K562 (cell line): ENCODE measurements around the gene MTFMT. TPM values are rescaled to one million over a fixed set of nuclear protein-coding genes. Genes with fewer than 3 reads are reported as not detected.

Experiments
- ATAC-seq: fragments of 200-7000 bp; cut with Tn5 transposase; 3 replicates; pipeline ENCODE4 v1.9.1; 2020; ENCODE audit warnings: moderate library complexity
- BruUV-seq: library from RNA; stranded (reverse); fragments of 400-500 nt; replicated peaks from 2 replicates; lab custom pipeline; 2021; lab: Mats Ljungman, UMichigan
- CTCF ChIA-PET: fragments of 300-600 bp; formaldehyde crosslinking; extraction: SDS; loops from one replicate; lab custom pipeline; 2021; ENCODE audit warnings: low intra/inter-chr PET ratio; lab: Yijun Ruan, JAX
- POLR2A ChIA-PET: fragments of 300-600, 350-650 bp; sonication (Branson Sonifier 250); formaldehyde crosslinking; extraction: SDS; loops from one replicate; lab custom pipeline; 2021; ENCODE audit warnings: antibody characterized with exemption, inconsistent platforms; lab: Yijun Ruan, JAX
- DNase-seq, 4 experiments: peaks; one replicate each; pipeline versions ENCODE4 v3.0.0 to v3.0.0-alpha.2; 2011 to 2018; ENCODE audit warnings: low spot score in 3 of 4, mixed read lengths in 3 of 4; ENCODE audit errors: extremely low read depth in 1 of 4
- FAIRE-seq: peaks from 2 replicates; lab custom pipeline; 2011; peaks lifted over from hg19 to GRCh38; lab: Jason Lieb, UNC
- H2AFZ ChIP-seq: 2 replicates; pipeline ENCODE4 v1.6.0; 2011; ENCODE audit warnings: low read depth, low read length, control low read depth, inconsistent platforms
- H3K27ac ChIP-seq: fragments of 200-600 bp; 3 replicates; pipeline ENCODE4 v1.8.0; 2011; ENCODE audit warnings: low read depth, mild to moderate bottlenecking, control low read depth, inconsistent platforms, low read length, moderate library complexity, mixed read lengths; ENCODE audit errors: extremely low read depth
- H3K27me3 ChIP-seq, 2 experiments: fragments of 300-600 bp in 1 of 2; 2 replicates in 1 of 2; 3 replicates in 1 of 2; pipeline versions ENCODE4 v1.6.0 to v1.8.0; 2011; ENCODE audit warnings: inconsistent platforms in 2 of 2, low read length in 2 of 2, mild to moderate bottlenecking in 1 of 2, mixed read lengths in 1 of 2, moderate library complexity in 1 of 2; ENCODE audit not compliant: control insufficient read depth in 2 of 2, insufficient read depth in 2 of 2
- H3K36me3 ChIP-seq: fragments of 300-600 bp; 3 replicates; pipeline ENCODE4 v1.8.0; 2011; ENCODE audit warnings: mild to moderate bottlenecking, low read length, inconsistent platforms; ENCODE audit not compliant: control insufficient read depth, insufficient read depth
- H3K4me1 ChIP-seq, 2 experiments: fragments of 200-600 bp in 1 of 2; replicated peaks in 1 of 2; 2 replicates in 1 of 2; 3 replicates in 1 of 2; pipeline versions ENCODE4 v1.5.1 to v1.8.0; 2011; ENCODE audit warnings: inconsistent platforms in 2 of 2, low read length in 2 of 2, mild to moderate bottlenecking in 1 of 2, mixed read lengths in 1 of 2, moderate library complexity in 1 of 2; ENCODE audit not compliant: control insufficient read depth in 2 of 2, insufficient read depth in 2 of 2
- H3K4me2 ChIP-seq: 2 replicates; pipeline ENCODE4 v1.6.1; 2011; ENCODE audit warnings: low read length, control low read depth, inconsistent platforms, mixed read lengths; ENCODE audit not compliant: insufficient read depth
- H3K4me3 ChIP-seq: fragments of 200-600 bp; sonication (generic), shearing (Covaris generic); 2 replicates; pipeline ENCODE4 v1.5.1; 2016; ENCODE audit warnings: control low read depth, inconsistent platforms
- H3K79me2 ChIP-seq: fragments of 200-600 bp; 3 replicates; pipeline ENCODE4 v1.8.0; 2011; ENCODE audit warnings: low read length, inconsistent platforms; ENCODE audit not compliant: control insufficient read depth, insufficient read depth
- H3K9ac ChIP-seq, 2 experiments: 2 replicates each; pipeline versions ENCODE4 v1.6.0 to v1.6.1; 2011; ENCODE audit warnings: low read depth in 2 of 2, low read length in 2 of 2, control low read depth in 1 of 2, inconsistent platforms in 1 of 2, mild to moderate bottlenecking in 1 of 2, mixed read lengths in 1 of 2; ENCODE audit not compliant: insufficient read depth in 1 of 2
- H3K9me1 ChIP-seq: one replicate; pipeline ENCODE4 v1.6.0; 2011; ENCODE audit warnings: inconsistent platforms, mild to moderate bottlenecking, low read length, moderate library complexity; ENCODE audit not compliant: control insufficient read depth, insufficient read depth
- H3K9me3 ChIP-seq: replicated peaks from 2 replicates; pipeline ENCODE4 v1.5.1; 2011; ENCODE audit warnings: low read depth, low read length, inconsistent platforms; ENCODE audit not compliant: control insufficient read depth, insufficient read depth
- H4K20me1 ChIP-seq: replicated peaks from 2 replicates; pipeline ENCODE4 v1.6.1; 2011; ENCODE audit warnings: low read length, inconsistent platforms, mixed read lengths; ENCODE audit not compliant: control insufficient read depth, insufficient read depth
- ARNT ChIP-seq, 2 experiments: fragments of 450-650 bp; IDR thresholded peaks; 2 replicates each; pipeline ENCODE4 v1.6.1; 2016; ENCODE audit warnings: mild to moderate bottlenecking in 1 of 2
- ATF4 ChIP-seq: fragments of 450-650 bp; formaldehyde crosslinking; IDR thresholded peaks from 2 replicates; pipeline ENCODE4 v1.4.0; 2022; ENCODE audit warnings: mild to moderate bottlenecking, moderate library complexity
- BCOR ChIP-seq: fragments of 450-650 bp; IDR thresholded peaks from 2 replicates; pipeline ENCODE4 v1.6.1; 2016
- CHD4 ChIP-seq: fragments of 200-600 bp; sonication (generic); IDR thresholded peaks from 3 replicates; pipeline ENCODE4 v1.6.1; 2012; ENCODE audit warnings: low read depth, mild to moderate bottlenecking, mixed read lengths, low read length, inconsistent platforms; ENCODE audit not compliant: insufficient read depth, insufficient replicate concordance, poor library complexity, severe bottlenecking
- DPF2 ChIP-seq: fragments of 450-650 bp; IDR thresholded peaks from 2 replicates; pipeline ENCODE4 v1.6.1; 2016
- ELF2 ChIP-seq: fragments of 250-450 bp; sonication (Bioruptor Pico); IDR thresholded peaks from 2 replicates; pipeline ENCODE4 v1.5.0; 2021; ENCODE audit warnings: mild to moderate bottlenecking
- HMBOX1 ChIP-seq: sonication (generic); IDR thresholded peaks from 2 replicates; pipeline ENCODE4 v1.6.1; 2016
- MCM7 ChIP-seq, 2 experiments: fragments of 450-650 bp; IDR thresholded peaks; 2 replicates each; pipeline ENCODE4 v1.6.1; 2016 to 2018
- NBN ChIP-seq: fragments of 450-650 bp; IDR thresholded peaks from 2 replicates; pipeline ENCODE4 v1.6.1; 2016; ENCODE audit warnings: low read depth, mild to moderate bottlenecking
- POLR3G ChIP-seq: IDR thresholded peaks from 2 replicates; pipeline ENCODE4 v1.6.1; 2011; ENCODE audit not compliant: insufficient read length, insufficient replicate concordance; ENCODE audit errors: extremely low read depth
- RB1 ChIP-seq: fragments of 450-650 bp; IDR thresholded peaks from 2 replicates; pipeline ENCODE4 v1.6.1; 2017; ENCODE audit warnings: low read depth, mild to moderate bottlenecking
- TAF15 ChIP-seq: fragments of 200-400 bp; formaldehyde crosslinking; IDR thresholded peaks from 2 replicates; pipeline ENCODE4 v1.6.1; 2017; ENCODE audit warnings: mild to moderate bottlenecking, low read depth, low read length, moderate library complexity
- THRAP3 ChIP-seq: fragments of 450-650 bp; IDR thresholded peaks from 2 replicates; pipeline ENCODE4 v1.6.1; 2016; ENCODE audit warnings: mild to moderate bottlenecking, inconsistent platforms, borderline replicate concordance
- XRCC5 ChIP-seq: fragments of 200-400 bp; formaldehyde crosslinking; IDR thresholded peaks from 2 replicates; pipeline ENCODE4 v1.6.1; 2017; ENCODE audit warnings: low read depth, mild to moderate bottlenecking, low read length
- ZNF124 ChIP-seq: sonication (generic); formaldehyde crosslinking; IDR thresholded peaks from 2 replicates; pipeline ENCODE4 v1.8.1; 2022; ENCODE audit warnings: missing genetic modification reagents
- WGBS: fragments of 100-300 bp; shearing (Covaris generic); methylation state at CpG from one replicate; pipeline ENCODE4 v1.1.6; 2016; ENCODE audit warnings: low coverage, mixed read lengths; ENCODE audit not compliant: insufficient coverage; ENCODE audit errors: missing lambda C conversion rate; 5-methylcytosine and 5-hydroxymethylcytosine counted together
- in situ Hi-C: fragments of 300-500 bp; cut with MboI; formaldehyde crosslinking; loops from 4 replicates; pipeline ENCODE4 v1.15.0; 2018; ENCODE audit warnings: inconsistent platforms, mixed read lengths
- intact Hi-C: fragments of 100-400 bp; cut with micrococcal nuclease; formaldehyde crosslinking; loops from 2 replicates; pipeline ENCODE4 v1.14.2; 2022
- polyA plus RNA-seq, 8 experiments: library from polyadenylated mRNA; depleted of rRNA in 4 of 8; stranded (reverse) in 5 of 8; unstranded in 3 of 8; fragments of >200 nt; fragmentation: Nextera tagmentation in 2 of 8; fragmentation: Illumina TruSeq in 1 of 8; extraction: Ambion mirVana in 2 of 8; extraction: Trizol in 1 of 8; gene quantifications; 2 replicates each; pipeline versions ENCODE4 v1.2.1 to v1.2.3, GENCODE V29; 2011 to 2014; ENCODE audit warnings: inconsistent platforms in 1 of 8, missing spikeins in 1 of 8
- total RNA-seq, 7 experiments: library from RNA; depleted of rRNA in 6 of 7; stranded (reverse); fragments of >200 nt in 6 of 7; fragmentation: Illumina TruSeq in 2 of 7; extraction: Trizol in 2 of 7; gene quantifications; 2 replicates each; pipeline versions ENCODE4 v1.2.1 to v1.2.3, GENCODE V29; 2011 to 2021; ENCODE audit warnings: low replicate concordance in 1 of 7
- TF ChIP-seq, protein P1 (sequence below): fragments of 250-450 bp; sonication (Bioruptor Pico); IDR thresholded peaks from 2 replicates; pipeline ENCODE4 v1.4.0; 2020; ENCODE audit warnings: borderline replicate concordance
- TF ChIP-seq, protein P2 (sequence below): fragments of 250-450 bp; sonication (Bioruptor Pico); IDR thresholded peaks from 2 replicates; pipeline ENCODE4 v1.4.0; 2020; ENCODE audit warnings: mild to moderate bottlenecking

Gene MTFMT
- total and polyA plus RNA-seq, 9 of the 15 experiments (the other 6 are each of a cell fraction or from before 2014, with no cell fraction given) = 1.4 to 31.1 (median 16.2) TPM

GRCh38 chr15:65069779-65070546, 40.5 kb upstream of the MTFMT start (continued):
- TF ChIP-seq RB1 (no peak), ARNT (IDR thresholded peaks at IDR 0.05) (no peak), POLR3G (no peak), ZNF124 (CRISPR knock-in tag) (no peak)
- TF ChIP-seq, protein P1, sequence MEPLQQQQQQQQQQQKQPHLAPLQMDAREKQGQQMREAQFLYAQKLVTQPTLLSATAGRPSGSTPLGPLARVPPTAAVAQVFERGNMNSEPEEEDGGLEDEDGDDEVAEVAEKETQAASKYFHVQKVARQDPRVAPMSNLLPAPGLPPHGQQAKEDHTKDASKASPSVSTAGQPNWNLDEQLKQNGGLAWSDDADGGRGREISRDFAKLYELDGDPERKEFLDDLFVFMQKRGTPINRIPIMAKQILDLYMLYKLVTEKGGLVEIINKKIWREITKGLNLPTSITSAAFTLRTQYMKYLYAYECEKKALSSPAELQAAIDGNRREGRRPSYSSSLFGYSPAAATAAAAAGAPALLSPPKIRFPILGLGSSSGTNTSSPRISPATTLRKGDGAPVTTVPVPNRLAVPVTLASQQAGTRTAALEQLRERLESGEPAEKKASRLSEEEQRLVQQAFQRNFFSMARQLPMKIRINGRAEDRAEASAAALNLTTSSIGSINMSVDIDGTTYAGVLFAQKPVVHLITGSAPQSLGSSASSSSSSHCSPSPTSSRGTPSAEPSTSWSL = no peak

- DNase-seq (no peak), FAIRE-seq (peak; percentile 26), ATAC-seq (peak; percentile 26; the same call in 2 of the 3 replicates)
- Histone ChIP-seq H3K4me3 (no peak overlapping the region), H3K9ac (no peak overlapping the region), H3K27me3 (peaks cover 15 to 46% of the 10 kb centered on the region in 2 experiments), H4K20me1 (0 out of 2 replicates have a peak, but pooled peaks cover 3% of the 10 kb centered on the region), H3K79me2 (no peaks in the 10 kb centered on the region), H3K4me2 (no peak overlapping the region), H3K9me3 (no peaks in the 10 kb centered on the region), H3K27ac (no peak overlapping the region), H3K9me1 (no peaks in the 10 kb centered on the region), H3K4me1 (peaks cover 0 to 10% of the 10 kb centered on the region in 2 experiments; a peak in 1 of 5 replicates), H2AFZ (no peak overlapping the region), H3K36me3 (no peaks in the 10 kb centered on the region)
- POLR2A ChIA-PET = interaction anchor here (0.8 to 1.8 kb wide), 2 partner anchors 9 to 13 kb away, joined by 3 to 7 read pairs; no protein-coding TSS in a partner anchor
- intact Hi-C loops = no loop called here
- BruUV-seq = no TSS peak
- WGBS = 0% methylated on average over 1 of the region's 1 CpG
- in situ Hi-C loops = no loop called here
- no peak for TF ChIP-seq ELF2
- TF ChIP-seq HMBOX1 = no peak
- TF ChIP-seq, protein P2, sequence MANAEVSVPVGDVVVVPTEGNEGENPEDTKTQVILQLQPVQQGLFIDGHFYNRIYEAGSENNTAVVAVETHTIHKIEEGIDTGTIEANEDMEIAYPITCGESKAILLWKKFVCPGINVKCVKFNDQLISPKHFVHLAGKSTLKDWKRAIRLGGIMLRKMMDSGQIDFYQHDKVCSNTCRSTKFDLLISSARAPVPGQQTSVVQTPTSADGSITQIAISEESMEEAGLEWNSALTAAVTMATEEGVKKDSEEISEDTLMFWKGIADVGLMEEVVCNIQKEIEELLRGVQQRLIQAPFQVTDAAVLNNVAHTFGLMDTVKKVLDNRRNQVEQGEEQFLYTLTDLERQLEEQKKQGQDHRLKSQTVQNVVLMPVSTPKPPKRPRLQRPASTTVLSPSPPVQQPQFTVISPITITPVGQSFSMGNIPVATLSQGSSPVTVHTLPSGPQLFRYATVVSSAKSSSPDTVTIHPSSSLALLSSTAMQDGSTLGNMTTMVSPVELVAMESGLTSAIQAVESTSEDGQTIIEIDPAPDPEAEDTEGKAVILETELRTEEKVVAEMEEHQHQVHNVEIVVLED (CRISPR knock-in tag) = no peak
- no peak for TF ChIP-seq DPF2
- no peak for TF ChIP-seq MCM7 (IDR thresholded peaks at IDR 0.05)
- TF ChIP-seq BCOR = no peak
- no peak for TF ChIP-seq THRAP3
- TF ChIP-seq CHD4 = no peak
- no peak for TF ChIP-seq XRCC5
- no peak for TF ChIP-seq TAF15
- no peak for TF ChIP-seq NBN
- TF ChIP-seq ATF4 (CRISPR knock-in tag) = no peak
- CTCF ChIA-PET = no interaction called here
Measured at GRCh38 chr15:65069179-65069578, 39.7 kb upstream of the MTFMT start.
